ENCODE measurements around the gene NFATC3. TPM values are rescaled to one million over a fixed set of nuclear protein-coding genes. Genes with fewer than 3 reads are reported as not detected.

The NFATC3 gene
- total RNA-seq, 2 donors from 2014 or later, result 24.5 to 45.0 TPM

DNA sequence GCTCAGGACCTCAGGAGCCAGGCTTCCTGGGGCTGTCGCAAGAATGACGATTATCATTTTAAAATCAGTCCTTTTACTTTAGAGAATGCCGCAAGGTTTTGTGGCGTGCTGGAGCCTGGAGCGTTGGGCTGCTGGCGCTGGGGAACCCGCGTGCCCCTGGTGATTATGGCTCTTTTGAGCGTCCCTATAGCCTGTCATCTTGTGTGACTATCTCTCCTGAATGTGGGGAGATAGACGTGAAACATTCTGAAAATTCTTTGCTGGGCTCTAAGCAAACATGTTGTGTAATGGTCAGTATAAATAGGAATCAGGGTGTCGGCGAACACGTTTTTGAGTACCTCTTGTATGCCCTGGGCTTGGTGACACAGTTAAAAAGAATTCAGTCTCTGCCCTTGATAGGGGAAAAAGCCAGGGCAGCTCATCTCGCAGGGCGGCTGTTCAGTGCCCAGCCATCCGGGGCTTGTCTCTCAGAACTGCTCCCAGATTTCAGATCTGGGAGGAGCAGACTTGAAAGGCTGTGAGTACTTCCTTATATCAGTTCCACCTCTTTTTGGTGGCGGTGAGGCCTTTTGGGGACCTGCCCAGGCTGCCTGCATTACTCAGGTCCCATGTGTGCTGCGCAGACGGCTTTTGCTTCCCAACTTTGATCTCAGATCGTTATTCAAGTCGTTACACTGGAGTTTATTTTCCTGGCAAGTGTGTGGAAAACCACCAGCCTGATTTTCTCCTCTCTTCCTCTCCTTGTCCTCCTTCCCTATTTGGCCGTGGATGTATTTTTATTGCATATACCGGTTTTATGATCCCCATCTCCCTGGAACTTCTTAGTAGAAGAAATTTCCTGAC is 180.1 kb downstream of the NFATC3 start:
- no peaks in the 10 kb centered on the region for H3K27me3 ChIP-seq
- H3K4me3 ChIP-seq, result peak overlapping the region; percentile 86 to 95
- TF ChIP-seq, protein P1, sequence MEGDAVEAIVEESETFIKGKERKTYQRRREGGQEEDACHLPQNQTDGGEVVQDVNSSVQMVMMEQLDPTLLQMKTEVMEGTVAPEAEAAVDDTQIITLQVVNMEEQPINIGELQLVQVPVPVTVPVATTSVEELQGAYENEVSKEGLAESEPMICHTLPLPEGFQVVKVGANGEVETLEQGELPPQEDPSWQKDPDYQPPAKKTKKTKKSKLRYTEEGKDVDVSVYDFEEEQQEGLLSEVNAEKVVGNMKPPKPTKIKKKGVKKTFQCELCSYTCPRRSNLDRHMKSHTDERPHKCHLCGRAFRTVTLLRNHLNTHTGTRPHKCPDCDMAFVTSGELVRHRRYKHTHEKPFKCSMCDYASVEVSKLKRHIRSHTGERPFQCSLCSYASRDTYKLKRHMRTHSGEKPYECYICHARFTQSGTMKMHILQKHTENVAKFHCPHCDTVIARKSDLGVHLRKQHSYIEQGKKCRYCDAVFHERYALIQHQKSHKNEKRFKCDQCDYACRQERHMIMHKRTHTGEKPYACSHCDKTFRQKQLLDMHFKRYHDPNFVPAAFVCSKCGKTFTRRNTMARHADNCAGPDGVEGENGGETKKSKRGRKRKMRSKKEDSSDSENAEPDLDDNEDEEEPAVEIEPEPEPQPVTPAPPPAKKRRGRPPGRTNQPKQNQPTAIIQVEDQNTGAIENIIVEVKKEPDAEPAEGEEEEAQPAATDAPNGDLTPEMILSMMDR (IDR thresholded peaks at IDR 0.05), result no peak
- H3K4me1 ChIP-seq, result peaks cover 0 to 63% of the 10 kb centered on the region in 2 donors
- H3K27ac ChIP-seq, result peak overlapping the region; percentile 96 to 100
- H3K9me3 ChIP-seq, result no peaks in the 10 kb centered on the region
- peak; percentile 86 for DNase-seq (ENCODE audit: low spot score)
- peaks cover 7% of the 10 kb centered on the region for H3K36me3 ChIP-seq

DNA sequence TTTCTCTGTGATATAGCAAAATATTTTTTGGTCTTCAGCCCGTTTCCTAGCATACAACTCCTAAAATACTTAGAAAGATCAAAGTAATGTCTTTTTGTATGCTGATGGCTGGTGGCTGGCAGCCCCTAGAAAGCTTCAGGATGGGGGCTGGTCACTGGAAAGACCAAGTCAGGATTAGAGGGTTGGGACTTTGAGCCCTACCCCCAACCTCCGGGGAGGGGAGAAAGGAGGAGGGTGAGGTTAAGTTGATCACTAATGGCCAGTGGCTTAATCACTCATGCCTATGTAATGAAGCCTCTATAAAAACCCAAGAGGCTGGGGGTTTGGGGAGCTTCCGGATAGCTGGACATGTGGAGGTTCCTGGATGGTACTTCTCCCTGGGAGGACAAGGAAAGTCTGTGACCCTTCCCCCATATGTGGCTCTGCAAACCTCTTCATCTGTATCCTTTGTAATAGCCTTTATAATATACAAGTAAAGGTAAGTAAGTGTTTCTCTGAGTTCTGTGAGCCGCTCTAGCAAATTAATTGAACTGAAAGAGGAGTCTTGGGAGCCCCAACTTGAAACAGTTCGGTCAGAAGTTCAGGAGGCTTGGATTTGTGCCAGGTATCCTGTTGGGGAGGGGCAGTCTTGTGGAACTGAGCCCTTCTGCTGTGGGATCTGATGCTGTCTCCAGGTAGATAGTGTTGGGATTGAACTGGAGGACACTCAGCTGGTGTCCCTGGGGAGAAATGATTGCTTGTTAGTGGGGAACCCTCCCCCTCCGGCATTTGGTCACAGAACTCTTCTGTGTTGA is 182.6 kb downstream of the NFATC3 start:
- TF ChIP-seq, protein P1 (IDR thresholded peaks at IDR 0.05), result no peak
- Histone ChIP-seq H3K9me3 (no peaks in the 10 kb centered on the region), H3K36me3 (peaks cover 10% of the 10 kb centered on the region), H3K4me1 (peaks cover 0 to 78% of the 10 kb centered on the region in 2 donors), H3K27me3 (no peaks in the 10 kb centered on the region), H3K4me3 (no peak overlapping the region), H3K27ac (peak overlapping the region; percentile 96 to 100)
- DNase-seq (ENCODE audit: low spot score), result no peak

- no peak for DNase-seq (ENCODE audit: low spot score)
- no peak overlapping the region for H3K4me3 ChIP-seq
- H3K36me3 ChIP-seq, result peaks cover 20% of the 10 kb centered on the region
- TF ChIP-seq, protein P1 (IDR thresholded peaks at IDR 0.05), result no peak
- no peaks in the 10 kb centered on the region for H3K9me3 ChIP-seq
- H3K27me3 ChIP-seq, result no peaks in the 10 kb centered on the region
- H3K4me1 ChIP-seq, result peaks cover 0 to 81% of the 10 kb centered on the region in 2 donors
- H3K27ac ChIP-seq, result peak overlapping the region in 1 of 2 donors; percentile 42
Measured at GRCh38 chr16:68269793-68270192, 184.6 kb downstream of the NFATC3 start.

GRCh38 chr16:68270353-68270752 is 185.2 kb downstream of the NFATC3 start:
- Histone ChIP-seq H3K9me3 (no peaks in the 10 kb centered on the region), H3K27me3 (no peaks in the 10 kb centered on the region), H3K36me3 (peaks cover 26% of the 10 kb centered on the region), H3K4me1 (peaks cover 0 to 83% of the 10 kb centered on the region in 2 donors), H3K27ac (peak overlapping the region; percentile 20 to 42), H3K4me3 (no peak overlapping the region)
- TF ChIP-seq, protein P1 (IDR thresholded peaks at IDR 0.05), result no peak
- DNase-seq (ENCODE audit: low spot score), result no peak

DNA sequence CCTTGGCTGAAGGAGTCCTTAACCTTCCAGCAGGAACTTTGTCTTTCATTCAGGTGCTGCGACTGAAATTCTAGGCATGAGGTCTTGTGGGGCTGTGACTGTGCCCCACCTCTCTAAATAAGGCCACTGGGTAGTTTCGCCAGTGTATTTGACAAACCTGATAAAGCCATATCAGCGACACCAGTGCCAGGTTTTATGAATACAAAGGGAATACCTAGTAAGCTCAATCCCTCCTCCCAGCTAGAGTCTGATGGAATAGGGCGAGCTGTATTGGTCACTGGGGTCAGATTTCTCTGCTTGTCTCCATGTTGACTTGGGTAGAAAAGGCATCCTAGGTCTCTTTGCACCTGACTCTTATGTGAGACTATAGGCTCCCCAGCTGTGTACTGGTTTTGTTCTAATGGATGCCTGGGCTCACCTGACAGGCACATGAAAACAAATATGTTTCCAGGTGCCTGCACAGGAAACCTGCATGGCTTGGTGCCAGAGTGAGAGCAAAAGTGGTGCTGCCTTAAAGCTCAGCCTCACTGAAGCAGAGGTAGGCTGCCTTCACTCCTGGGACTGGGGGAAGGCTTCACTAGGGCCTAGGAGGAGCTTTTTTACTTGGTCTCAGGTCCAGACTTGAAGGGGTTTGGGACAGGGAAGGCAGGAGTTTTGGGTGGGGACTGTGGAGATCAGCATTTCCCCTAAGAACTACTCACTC is 187.5 kb downstream of the NFATC3 start:
- H3K4me3 ChIP-seq, result no peak overlapping the region
- H3K4me1 ChIP-seq, result peaks cover 0 to 73% of the 10 kb centered on the region in 2 donors
- TF ChIP-seq, protein P1 (IDR thresholded peaks at IDR 0.05), result no peak
- peak overlapping the region; percentile 9 to 35 for H3K27ac ChIP-seq
- peaks cover 33% of the 10 kb centered on the region for H3K36me3 ChIP-seq
- H3K9me3 ChIP-seq, result no peaks in the 10 kb centered on the region
- no peak for DNase-seq (ENCODE audit: low spot score)
- H3K27me3 ChIP-seq, result no peaks in the 10 kb centered on the region
